ENCODE data around the gene NTRK2.
"Not testable (repeated sequence)": the region's sequence is repeated elsewhere in the genome, so short reads cannot be mapped to it uniquely, and the experiment has no call there.

The NTRK2 gene

GRCh38 chr9:85040821-85041465 lies 371.4 kb downstream of the NTRK2 start:
- no peak for DNase-seq

DNA sequence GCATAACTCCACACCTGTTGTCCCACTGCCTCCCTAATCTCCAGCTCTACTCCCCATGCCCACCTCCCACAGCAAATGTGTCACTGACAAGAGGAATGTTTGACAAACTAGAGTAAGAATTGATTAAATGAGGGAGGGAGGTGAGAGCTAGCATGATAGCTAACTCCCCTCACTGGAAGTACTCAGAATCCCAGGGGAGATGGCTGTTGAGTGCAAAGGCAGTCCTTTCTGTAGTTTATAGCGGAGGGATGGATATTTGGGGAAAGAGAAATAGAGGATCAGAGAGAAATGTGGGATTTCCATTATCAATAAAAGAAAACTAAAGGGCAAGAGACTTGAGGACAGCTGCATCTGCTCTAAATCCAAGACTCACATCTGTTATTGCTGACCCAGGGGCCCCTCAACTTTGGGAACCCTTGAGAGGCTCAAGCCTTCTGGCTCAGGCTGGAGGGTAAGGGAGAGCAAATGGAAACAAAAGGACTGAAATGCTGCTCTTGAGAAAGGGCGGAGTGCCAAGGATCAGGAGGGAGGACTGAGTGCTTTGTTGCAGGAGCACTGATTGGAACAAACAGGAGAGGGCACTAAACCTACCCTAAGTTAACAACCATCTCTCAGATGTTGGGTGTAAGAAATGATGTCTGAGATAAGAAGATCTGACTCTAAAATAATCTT lies 372.1 kb downstream of the NTRK2 start:
- no peak for DNase-seq

GRCh38 chr9:85042981-85043647 lies 373.6 kb downstream of the NTRK2 start:
- no peak for DNase-seq

DNA sequence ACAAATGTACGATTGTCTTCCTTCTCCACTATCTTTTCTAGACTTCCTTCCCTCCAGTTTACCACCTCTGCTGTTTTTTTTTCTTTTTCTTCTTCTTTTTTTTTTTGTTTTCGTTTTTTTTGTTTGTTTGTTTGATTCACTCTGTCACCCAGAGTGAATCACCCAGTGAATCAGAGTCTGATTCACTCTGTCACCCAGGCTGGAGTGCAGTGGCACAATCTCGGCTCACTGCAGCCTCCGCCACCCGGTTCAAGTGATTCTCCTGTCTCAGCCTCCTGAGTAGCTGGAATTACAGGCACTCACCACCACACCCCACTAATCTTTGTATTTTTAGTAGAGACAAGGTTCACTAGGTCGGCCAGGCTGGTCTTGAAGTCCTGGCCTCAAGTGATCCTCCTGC lies 375.7 kb downstream of the NTRK2 start:
- DNase-seq = no peak

- no peak for DNase-seq
Observed at GRCh38 chr9:85046475-85046874, 376.9 kb downstream of the NTRK2 start.

GRCh38 chr9:85053206-85053786 lies 383.8 kb downstream of the NTRK2 start:
- no peak for DNase-seq

- no peak for DNase-seq
Observed at GRCh38 chr9:85054017-85054416, 384.5 kb downstream of the NTRK2 start.

GRCh38 chr9:85055506-85056202 lies 386.1 kb downstream of the NTRK2 start:
- no peak for DNase-seq

GRCh38 chr9:85056203-85056572 lies 386.7 kb downstream of the NTRK2 start:
- no peak for DNase-seq

GRCh38 chr9:85061969-85062368 lies 392.4 kb downstream of the NTRK2 start:
- no peak for DNase-seq

GRCh38 chr9:85062385-85063022 lies 393.0 kb downstream of the NTRK2 start:
- no peak for DNase-seq

- no peak for DNase-seq
Observed at GRCh38 chr9:85064811-85065371, 395.4 kb downstream of the NTRK2 start.

DNA sequence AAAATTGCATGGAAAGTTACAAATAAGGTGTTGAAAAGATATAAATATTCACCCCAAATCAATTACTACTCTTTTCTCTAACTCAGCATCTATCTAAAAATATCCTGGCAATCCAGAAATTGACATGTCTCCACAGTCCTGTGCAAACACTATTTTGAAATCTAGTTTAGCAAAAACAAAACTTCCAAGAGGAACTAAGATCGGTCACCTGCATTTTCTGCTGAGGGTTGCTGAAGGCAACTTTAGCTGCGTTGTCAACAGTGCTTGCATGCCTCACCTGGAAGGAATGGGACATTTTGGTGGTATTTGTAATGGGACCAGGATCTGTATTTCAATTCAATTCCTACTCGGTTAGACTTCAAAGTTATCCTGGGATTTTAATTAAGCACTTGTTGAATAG lies 398.3 kb downstream of the NTRK2 start:
- DNase-seq = no peak

- not testable (repeated sequence) for DNase-seq
Observed at GRCh38 chr9:85069421-85069820, 399.9 kb downstream of the NTRK2 start.
